Measurements from ENCODE around the gene KCNQ5.

DNA sequence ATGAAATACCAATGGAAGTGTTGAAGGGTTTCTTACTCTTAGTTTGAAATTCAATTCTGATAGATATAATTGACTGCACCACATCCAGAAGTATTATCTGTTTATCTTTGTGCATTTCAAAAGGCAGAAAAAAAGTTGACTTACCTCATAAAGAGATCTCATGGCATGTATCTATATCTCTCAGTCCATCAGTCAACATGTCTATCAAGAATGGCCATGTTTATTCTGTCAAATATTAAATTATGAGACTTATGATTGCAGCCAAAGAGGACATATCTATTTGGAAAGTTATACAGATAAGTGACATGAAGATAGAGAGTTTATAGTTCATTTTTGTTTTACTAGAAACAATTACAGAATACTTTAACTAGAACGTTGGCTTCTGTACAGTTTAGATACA, 325.7 kb downstream of the KCNQ5 start:
- TF ChIP-seq CTCF (IDR thresholded peaks at IDR 0.05): no peak
- no peak for TF ChIP-seq POLR2A (IDR thresholded peaks at IDR 0.05)
